SU-DHL-6 (cell line): ENCODE data around the gene THOC1.

Experiments
- EZH2phosphoT487 ChIP-seq: fragments of 200-600 bp; sonication (generic), shearing (Covaris generic); conservative IDR thresholded peaks from 2 replicates; pipeline ENCODE4 v1.6.1; 2018; ENCODE audit warnings: mild to moderate bottlenecking, antibody characterized with exemption, low read length, moderate library complexity, mixed read lengths
- TF ChIP-seq, protein P1 (sequence below): fragments of 200-600 bp; sonication (generic); IDR thresholded peaks from one replicate; pipeline ENCODE4 v1.5.1; 2017; ENCODE audit warnings: antibody characterized with exemption, mild to moderate bottlenecking, low read length, moderate library complexity; ENCODE audit not compliant: insufficient read depth, poor library complexity, severe bottlenecking

GRCh38 chr18:251572-251971 is 16.3 kb downstream of the THOC1 start:
- TF ChIP-seq, protein P1, sequence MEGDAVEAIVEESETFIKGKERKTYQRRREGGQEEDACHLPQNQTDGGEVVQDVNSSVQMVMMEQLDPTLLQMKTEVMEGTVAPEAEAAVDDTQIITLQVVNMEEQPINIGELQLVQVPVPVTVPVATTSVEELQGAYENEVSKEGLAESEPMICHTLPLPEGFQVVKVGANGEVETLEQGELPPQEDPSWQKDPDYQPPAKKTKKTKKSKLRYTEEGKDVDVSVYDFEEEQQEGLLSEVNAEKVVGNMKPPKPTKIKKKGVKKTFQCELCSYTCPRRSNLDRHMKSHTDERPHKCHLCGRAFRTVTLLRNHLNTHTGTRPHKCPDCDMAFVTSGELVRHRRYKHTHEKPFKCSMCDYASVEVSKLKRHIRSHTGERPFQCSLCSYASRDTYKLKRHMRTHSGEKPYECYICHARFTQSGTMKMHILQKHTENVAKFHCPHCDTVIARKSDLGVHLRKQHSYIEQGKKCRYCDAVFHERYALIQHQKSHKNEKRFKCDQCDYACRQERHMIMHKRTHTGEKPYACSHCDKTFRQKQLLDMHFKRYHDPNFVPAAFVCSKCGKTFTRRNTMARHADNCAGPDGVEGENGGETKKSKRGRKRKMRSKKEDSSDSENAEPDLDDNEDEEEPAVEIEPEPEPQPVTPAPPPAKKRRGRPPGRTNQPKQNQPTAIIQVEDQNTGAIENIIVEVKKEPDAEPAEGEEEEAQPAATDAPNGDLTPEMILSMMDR: no peak
- TF ChIP-seq EZH2phosphoT487: no peak
